ENCODE data around the gene TACC2. TPM values are rescaled to one million over a fixed set of nuclear protein-coding genes. Genes with fewer than 3 reads are reported as not detected.

Gene TACC2
- total RNA-seq, 2 experiments from 2014 or later, result not detected

- Mint-ChIP-seq H3K27me3 (peaks cover 2% of the 10 kb centered on the region), H3K27ac (no peak overlapping the region), H3K4me1 (ENCODE audit: low read depth) (no peaks in the 10 kb centered on the region), H3K36me3 (ENCODE audit: low read depth) (no peaks in the 10 kb centered on the region), H3K4me3 (no peak overlapping the region), H3K9me3 (no peaks in the 10 kb centered on the region)
- POLR2A ChIA-PET, result no interaction called here
- intact Hi-C loops (cut with micrococcal nuclease), result no loop called here
- DNase-seq (no peak), ATAC-seq (no peak)
- no peak for TF ChIP-seq CTCF (IDR thresholded peaks at IDR 0.05)
- CTCF ChIA-PET, result interaction anchor here (1.4 kb wide), 1 partner anchor 18 kb away, joined by 3 read pairs; no protein-coding TSS in a partner anchor
Measured at GRCh38 chr10:122124342-122124741, 135.4 kb downstream of the TACC2 start.

- CTCF ChIA-PET, result interaction anchor here (1.4 kb wide), 1 partner anchor 17 kb away, joined by 3 read pairs; no protein-coding TSS in a partner anchor
- H3K4me3 Mint-ChIP-seq, result no peak overlapping the region
- no peak overlapping the region for H3K27ac Mint-ChIP-seq
- ATAC-seq (no peak), DNase-seq (no peak)
- peaks cover 2% of the 10 kb centered on the region for H3K27me3 Mint-ChIP-seq
- H3K4me1 Mint-ChIP-seq (ENCODE audit: low read depth), result no peaks in the 10 kb centered on the region
- no peaks in the 10 kb centered on the region for H3K9me3 Mint-ChIP-seq
- TF ChIP-seq CTCF (IDR thresholded peaks at IDR 0.05), result no peak
- intact Hi-C loops (cut with micrococcal nuclease), result no loop called here
- no peaks in the 10 kb centered on the region for H3K36me3 Mint-ChIP-seq (ENCODE audit: low read depth)
- POLR2A ChIA-PET, result no interaction called here
Measured at GRCh38 chr10:122124808-122125207, 135.8 kb downstream of the TACC2 start.

- CTCF ChIA-PET, result interaction anchor here (0.8 kb wide), 1 partner anchor 15 kb away, joined by 3 read pairs; no protein-coding TSS in a partner anchor
Measured at GRCh38 chr10:122126763-122127659, 138.0 kb downstream of the TACC2 start.

GRCh38 chr10:122127943-122128342, 139.0 kb downstream of the TACC2 start:
- no peak for DNase-seq
- no peak for TF ChIP-seq CTCF (IDR thresholded peaks at IDR 0.05)
- no peak overlapping the region for H3K27ac Mint-ChIP-seq
- no peak for ATAC-seq
- intact Hi-C loops (cut with micrococcal nuclease), result no loop called here
- peaks cover 4% of the 10 kb centered on the region for H3K27me3 Mint-ChIP-seq
- no peaks in the 10 kb centered on the region for H3K36me3 Mint-ChIP-seq (ENCODE audit: low read depth)
- CTCF ChIA-PET, result no interaction called here
- POLR2A ChIA-PET, result no interaction called here
- no peak overlapping the region for H3K4me3 Mint-ChIP-seq
- no peaks in the 10 kb centered on the region for H3K9me3 Mint-ChIP-seq
- no peaks in the 10 kb centered on the region for H3K4me1 Mint-ChIP-seq (ENCODE audit: low read depth)

More at GRCh38 chr10:122126763-122127659, 138.0 kb downstream of the TACC2 start:
- H3K4me1 Mint-ChIP-seq (ENCODE audit: low read depth), result no peaks in the 10 kb centered on the region
- peaks cover 4% of the 10 kb centered on the region for H3K27me3 Mint-ChIP-seq
- no peak overlapping the region for H3K4me3 Mint-ChIP-seq
- TF ChIP-seq CTCF (IDR thresholded peaks at IDR 0.05), result no peak
- intact Hi-C loops (cut with micrococcal nuclease), result no loop called here
- DNase-seq, result no peak
- POLR2A ChIA-PET, result no interaction called here
- H3K36me3 Mint-ChIP-seq (ENCODE audit: low read depth), result no peaks in the 10 kb centered on the region
- no peak overlapping the region for H3K27ac Mint-ChIP-seq
- no peak for ATAC-seq
- H3K9me3 Mint-ChIP-seq, result no peaks in the 10 kb centered on the region

- intact Hi-C loops (cut with micrococcal nuclease), result no loop called here
- POLR2A ChIA-PET, result no interaction called here
- no peak overlapping the region for H3K4me3 Mint-ChIP-seq
- H3K27ac Mint-ChIP-seq, result no peak overlapping the region
- peaks cover 6% of the 10 kb centered on the region for H3K27me3 Mint-ChIP-seq
- no peak for DNase-seq
- no peak for ATAC-seq
- no peaks in the 10 kb centered on the region for H3K4me1 Mint-ChIP-seq (ENCODE audit: low read depth)
- H3K36me3 Mint-ChIP-seq (ENCODE audit: low read depth), result no peaks in the 10 kb centered on the region
- no peaks in the 10 kb centered on the region for H3K9me3 Mint-ChIP-seq
- CTCF ChIA-PET, result no interaction called here
- TF ChIP-seq CTCF (IDR thresholded peaks at IDR 0.05), result no peak
Measured at GRCh38 chr10:122128357-122128756, 139.4 kb downstream of the TACC2 start.

Data from activated CD8-positive, alpha-beta T cell treated with anti-CD3 and anti-CD28 coated beads for 36 hours (primary cell).